Activated naive CD4-positive, alpha-beta T cell treated with anti-CD3 and anti-CD28 coated beads, Interleukin-2, amount 50 U/mL, for 72 hours (primary cell): ENCODE data around the gene CYSLTR2. TPM values are rescaled to one million over a fixed set of nuclear protein-coding genes. Genes with fewer than 3 reads are reported as not detected.
A peak's percentile ranks its signal among the peaks of the same experiment; 100 is the strongest.

ENCODE experiments used
- ATAC-seq, 2 donors: fragments of 150-1000 bp; cut with Tn5 transposase; 2 replicates each; pipeline ENCODE4 v1.10.0; 2021; ENCODE audit warnings: mild to moderate bottlenecking in 2 of 2, moderate library complexity in 2 of 2
- DNase-seq, 2 donors: peaks; one replicate each; pipeline ENCODE4 v3.0.0; 2021 to 2022; ENCODE audit warnings: low spot score in 2 of 2
- H3K27ac Mint-ChIP-seq, 2 donors: one replicate each; pipeline ENCODE4 v1.8.0; 2022; ENCODE audit warnings: mild to moderate bottlenecking in 2 of 2, mixed read lengths in 2 of 2
- H3K36me3 Mint-ChIP-seq, 2 donors: one replicate each; pipeline ENCODE4 v1.8.0; 2022; ENCODE audit warnings: mixed read lengths in 2 of 2
- H3K9me3 Mint-ChIP-seq, 2 donors: one replicate each; pipeline ENCODE4 v1.8.0; 2022; ENCODE audit warnings: mixed read lengths in 2 of 2
- total RNA-seq, 2 donors: library from RNA; stranded (reverse); gene quantifications; one replicate each; pipeline ENCODE4 v1.2.3, GENCODE V29; 2022

CYSLTR2 gene
- total RNA-seq, 2 donors from 2014 or later, result 3.0 to 3.2 TPM

DNA sequence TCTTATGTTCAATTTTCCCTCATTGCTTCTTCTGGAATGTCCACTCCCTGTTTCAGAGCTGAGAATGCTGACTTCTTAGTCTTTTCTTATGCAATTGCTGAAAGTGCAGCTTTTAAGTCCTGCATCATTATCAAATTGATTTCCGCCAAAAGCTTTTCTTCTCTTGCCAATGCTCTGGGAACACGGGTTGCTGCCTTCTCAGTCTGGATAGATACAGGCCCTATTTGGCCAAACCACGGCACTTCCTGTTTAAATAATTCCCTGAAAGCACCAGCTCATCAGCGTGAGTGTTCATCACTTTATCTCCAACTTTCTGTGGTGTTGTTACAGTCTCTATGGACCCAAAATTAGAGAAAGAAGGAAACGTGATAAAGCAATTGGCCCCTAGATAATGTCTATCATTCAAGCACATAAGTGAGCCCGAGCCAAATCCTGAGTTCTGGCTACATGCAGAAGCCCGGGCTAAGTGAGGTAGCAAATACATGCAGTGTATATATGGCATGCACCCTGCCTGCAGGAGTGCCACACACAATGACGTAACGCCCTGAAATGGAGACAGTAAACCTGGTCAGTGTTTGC lies 85.7 kb downstream of the CYSLTR2 start:
- Mint-ChIP-seq H3K27ac (no peak overlapping the region), H3K9me3 (peaks cover 0 to 7% of the 10 kb centered on the region in 2 donors), H3K36me3 (no peaks in the 10 kb centered on the region)
- ATAC-seq, result no peak
- DNase-seq, result no peak

DNA sequence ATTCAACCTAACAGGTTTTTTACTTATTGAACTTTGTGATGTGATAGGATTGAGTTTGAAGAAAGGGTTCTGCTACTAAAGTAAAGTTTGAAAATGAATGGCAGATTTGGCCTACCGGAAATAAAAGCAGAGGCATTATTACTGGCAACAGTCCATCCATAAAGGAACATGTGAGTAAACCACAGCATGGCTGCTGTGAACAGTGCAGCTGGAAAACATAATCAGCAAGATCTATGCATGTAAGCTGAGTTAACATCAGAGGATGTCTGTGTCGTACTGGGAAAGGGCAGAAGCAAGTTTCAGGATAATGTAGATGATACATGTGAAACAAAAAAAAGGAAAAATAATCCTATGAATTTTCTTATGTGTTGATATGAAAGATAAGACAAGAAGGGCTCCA lies 87.6 kb downstream of the CYSLTR2 start:
- H3K27ac Mint-ChIP-seq, result no peak overlapping the region
- peaks cover 0 to 7% of the 10 kb centered on the region in 2 donors for H3K9me3 Mint-ChIP-seq
- ATAC-seq (no peak), DNase-seq (no peak)
- no peaks in the 10 kb centered on the region for H3K36me3 Mint-ChIP-seq

DNA sequence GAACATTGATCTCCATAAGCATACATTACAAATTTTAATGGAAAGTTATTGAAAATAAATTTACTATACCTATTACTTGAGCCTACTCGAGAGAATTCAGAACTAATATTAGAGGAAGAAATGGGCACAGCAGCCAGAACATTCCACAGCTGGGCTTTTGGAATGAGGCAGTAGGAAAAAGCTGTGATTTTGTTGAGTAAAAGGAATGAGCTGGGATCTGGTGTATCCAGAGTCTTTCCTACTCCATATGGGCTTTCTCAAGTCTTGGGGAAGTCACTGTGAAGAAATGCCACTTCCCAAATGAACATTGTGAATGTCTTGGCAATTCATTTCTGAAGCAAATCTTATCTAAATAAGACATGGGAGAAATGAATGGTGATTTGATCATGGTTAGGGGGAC lies 93.1 kb downstream of the CYSLTR2 start:
- H3K36me3 Mint-ChIP-seq, result no peaks in the 10 kb centered on the region

DNA sequence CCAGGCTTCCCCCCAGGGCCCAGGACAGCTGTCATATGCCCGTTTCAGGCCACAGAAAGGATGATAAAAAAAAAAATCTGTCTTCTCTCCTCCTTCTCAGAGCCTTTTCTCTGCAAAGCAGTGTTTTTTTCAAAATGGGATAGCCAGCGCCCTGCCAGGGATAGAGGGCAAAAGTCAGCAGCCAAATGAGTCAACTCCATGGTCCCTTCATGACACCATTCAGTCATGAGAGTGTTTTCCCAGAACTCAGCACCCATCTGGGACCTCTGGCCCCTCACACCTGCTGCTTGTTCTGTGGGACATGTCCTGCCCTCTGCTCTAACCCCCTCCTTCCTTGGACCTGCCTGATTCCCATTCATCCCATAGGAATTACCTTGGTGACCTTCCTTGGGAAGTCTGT lies 95.0 kb downstream of the CYSLTR2 start:
- H3K9me3 Mint-ChIP-seq, result no peaks in the 10 kb centered on the region
- no peaks in the 10 kb centered on the region for H3K36me3 Mint-ChIP-seq
- DNase-seq (no peak), ATAC-seq (no peak)
- no peak overlapping the region for H3K27ac Mint-ChIP-seq

More for the DNA sequence above, 93.1 kb downstream of the CYSLTR2 start:
- no peak for DNase-seq
- Mint-ChIP-seq H3K27ac (no peak overlapping the region), H3K9me3 (no peaks in the 10 kb centered on the region)
- ATAC-seq, result no peak

DNA sequence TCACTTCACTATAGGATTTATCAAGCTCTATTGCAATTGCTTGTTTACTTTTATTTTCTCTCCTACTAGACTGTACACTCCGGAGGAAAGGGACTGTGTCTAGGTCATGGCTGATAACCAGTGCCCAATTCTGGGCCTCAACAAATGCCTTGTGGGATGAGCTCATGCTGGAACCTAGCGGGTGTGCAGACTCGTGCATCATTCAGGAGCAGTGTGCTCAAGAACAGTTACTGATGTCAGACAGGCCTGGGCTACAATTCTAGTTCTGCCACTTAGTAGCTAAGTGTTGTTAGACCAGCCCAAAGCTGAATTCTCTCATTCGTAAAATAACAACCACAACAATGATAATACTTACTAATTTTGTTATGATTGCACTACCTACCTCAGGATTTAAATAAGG lies 95.4 kb downstream of the CYSLTR2 start:
- ATAC-seq (peak in 1 of 2 donors; percentile 51), DNase-seq (no peak)
- Mint-ChIP-seq H3K27ac (peak overlapping the region in 1 of 2 donors; percentile 29), H3K9me3 (no peaks in the 10 kb centered on the region), H3K36me3 (no peaks in the 10 kb centered on the region)

DNA sequence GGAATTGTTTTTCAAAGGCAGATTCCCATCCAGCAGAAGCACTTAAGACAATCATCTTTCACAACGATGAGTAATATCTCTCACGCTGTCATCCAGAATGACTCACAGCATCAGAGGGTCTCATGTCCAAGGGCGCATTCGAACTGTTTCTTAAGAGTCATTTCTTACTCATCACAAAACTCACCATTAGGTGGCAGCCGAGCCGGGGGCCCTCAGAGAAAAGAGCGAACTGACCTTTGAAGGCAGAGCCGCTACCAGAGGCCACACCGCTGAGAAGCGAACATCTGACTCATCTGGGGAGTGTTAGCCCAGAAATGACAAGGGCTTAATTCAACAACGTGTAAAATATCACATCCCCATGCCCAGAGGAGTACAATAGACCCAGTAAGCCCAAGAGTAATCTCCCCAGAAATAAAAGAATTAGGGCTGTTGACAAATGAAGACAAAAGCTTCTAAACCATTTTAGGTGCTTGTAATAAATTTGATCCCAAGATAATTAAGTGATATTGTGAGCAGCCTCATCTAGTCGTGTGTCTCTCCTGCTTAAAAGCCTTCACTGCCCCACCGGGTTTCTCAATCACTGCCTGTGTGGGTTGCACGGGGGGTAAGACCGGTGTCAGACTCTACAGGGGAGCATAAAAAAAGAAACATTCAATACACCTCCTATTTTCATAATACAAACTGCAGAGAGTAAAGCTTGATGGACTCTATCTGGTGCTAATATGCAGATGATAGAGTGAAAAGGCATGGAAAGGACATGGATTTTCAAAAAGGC lies 96.2 kb downstream of the CYSLTR2 start:
- Mint-ChIP-seq H3K27ac (peak overlapping the region; percentile 8 to 90), H3K9me3 (peaks cover 0 to 2% of the 10 kb centered on the region in 2 donors), H3K36me3 (peaks cover 0 to 2% of the 10 kb centered on the region in 2 donors)
- ATAC-seq (peak; percentile 93 to 97), DNase-seq (peak; percentile 78 to 84)

DNA sequence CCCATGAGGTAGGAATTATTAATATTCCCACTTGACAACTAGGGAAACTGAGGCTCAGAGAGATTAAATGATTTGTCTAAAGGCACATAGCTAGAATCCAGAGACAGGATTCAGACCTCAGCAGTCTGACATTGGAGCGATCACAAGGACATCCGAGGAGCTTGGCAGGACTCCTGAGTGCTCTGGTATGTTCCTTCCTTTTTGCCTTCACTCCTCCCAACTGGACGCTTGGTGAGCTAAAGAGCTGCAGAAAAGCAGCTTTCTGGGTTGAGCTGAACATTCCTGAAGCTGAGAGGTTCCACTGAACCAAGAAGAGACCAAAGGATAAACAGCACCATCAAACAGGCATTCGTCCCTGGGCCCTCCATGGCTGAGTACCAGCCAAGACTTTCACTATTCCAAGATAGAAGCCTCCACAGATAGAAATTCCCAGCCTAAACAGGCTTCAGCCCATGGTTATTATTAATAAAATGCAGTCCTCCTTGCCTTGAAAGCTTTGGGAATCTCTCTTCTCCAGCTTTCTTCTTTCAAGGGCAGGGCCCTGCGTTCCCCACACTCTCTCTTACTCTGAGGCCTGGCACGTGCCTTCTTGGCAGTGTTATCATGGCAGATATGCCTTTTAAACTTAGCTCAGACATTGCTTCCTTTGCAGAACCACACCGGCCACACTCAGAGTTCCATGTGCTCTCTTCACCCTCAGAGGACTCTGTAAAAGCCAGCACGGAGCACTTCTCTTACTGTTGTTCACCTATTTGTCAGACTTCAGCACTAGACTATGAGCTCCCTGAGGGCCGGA lies 97.1 kb downstream of the CYSLTR2 start:
- Mint-ChIP-seq H3K27ac (no peak overlapping the region), H3K9me3 (peaks cover 0 to 8% of the 10 kb centered on the region in 2 donors), H3K36me3 (peaks cover 2 to 11% of the 10 kb centered on the region in 2 donors)
- ATAC-seq, result no peak
- DNase-seq, result no peak

DNA sequence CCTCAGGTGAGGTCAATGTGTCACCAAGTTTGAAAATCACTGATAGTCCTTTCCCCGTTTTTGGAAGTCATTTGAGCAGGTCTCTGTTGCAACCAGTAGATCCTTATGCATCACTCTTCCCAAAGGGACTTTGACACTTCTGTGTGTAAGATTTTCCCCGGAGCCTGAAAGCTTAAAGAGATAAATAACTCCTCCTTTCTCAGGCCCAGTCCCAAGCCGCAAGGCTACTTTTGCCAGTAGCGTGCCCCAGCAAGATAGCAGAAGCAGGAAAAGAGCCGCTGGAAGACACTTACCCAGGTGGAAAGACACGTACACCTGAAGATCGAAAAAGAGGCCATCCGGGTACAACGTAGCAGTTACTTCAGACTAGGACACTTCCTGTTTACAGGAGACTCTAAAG lies 106.9 kb downstream of the CYSLTR2 start:
- no peak overlapping the region for H3K27ac Mint-ChIP-seq
- DNase-seq, result no peak
- peaks cover 24 to 38% of the 10 kb centered on the region in 2 donors for H3K36me3 Mint-ChIP-seq
- ATAC-seq, result no peak
- H3K9me3 Mint-ChIP-seq, result peaks cover 19 to 25% of the 10 kb centered on the region in 2 donors

Other genes starting within 250 kb of the CYSLTR2 start
- gene LPAR6, start 240.8 kb upstream of the CYSLTR2 start, total RNA-seq, result 10 to 100 TPM; 12.0 to 12.5 TPM
- 1 to 10 TPM; 1.6 to 1.7 TPM for gene RCBTB2, start 120.8 kb upstream of the CYSLTR2 start, total RNA-seq